ENCODE results near the gene ATP13A2. TPM values are rescaled to one million over a fixed set of nuclear protein-coding genes. Genes with fewer than 3 reads are reported as not detected.
A peak's percentile ranks its signal among the peaks of the same experiment; 100 is the strongest.

Gene ATP13A2
- total RNA-seq, 1 experiment from 2014 or later = 48.4 TPM

- DNase-seq (no peak), ATAC-seq (no peak)
- intact Hi-C loops (cut with micrococcal nuclease) = no loop called here
- CTCF ChIA-PET = no interaction called here
- Histone ChIP-seq H3K9ac (ENCODE audit: low read length) (peak overlapping the region; percentile 82), H3K4me1 (ENCODE audit: insufficient read depth, low read length) (peaks cover 9% of the 10 kb centered on the region), H3K27me3 (ENCODE audit: low read length) (no peaks in the 10 kb centered on the region), H3K27ac (ENCODE audit: low read length) (peak overlapping the region; percentile 43), H4K20me1 (ENCODE audit: low read length) (0 out of 2 replicates have a peak, but pooled peaks cover 5% of the 10 kb centered on the region), H3K79me2 (ENCODE audit: low read length) (peaks cover 54% of the 10 kb centered on the region), H3K4me3 (ENCODE audit: low read length) (peak overlapping the region; percentile 95), H3K36me3 (ENCODE audit: low read depth, low read length) (peaks cover 18% of the 10 kb centered on the region), H3K9me3 (ENCODE audit: low read length) (no peaks in the 10 kb centered on the region), H3K9me2 (replicated peaks; ENCODE audit: low read length) (no peaks in the 10 kb centered on the region), H2AFZ (ENCODE audit: low read length) (peak overlapping the region; percentile 63; the same call in 1 of the 2 replicates), H3K4me2 (ENCODE audit: low read length) (peak overlapping the region; percentile 93), H3F3A (ENCODE audit: low read length, unreplicated experiment) (no peaks in the 10 kb centered on the region)
- POLR2A ChIA-PET (ENCODE audit: unreplicated experiment) = no interaction called here
- BruUV-seq (replicated peaks) = no TSS peak
- TF ChIP-seq EZH2phosphoT487 (IDR thresholded peaks at IDR 0.05; ENCODE audit: borderline replicate concordance, low read length) = no peak
- TF ChIP-seq, protein P1, sequence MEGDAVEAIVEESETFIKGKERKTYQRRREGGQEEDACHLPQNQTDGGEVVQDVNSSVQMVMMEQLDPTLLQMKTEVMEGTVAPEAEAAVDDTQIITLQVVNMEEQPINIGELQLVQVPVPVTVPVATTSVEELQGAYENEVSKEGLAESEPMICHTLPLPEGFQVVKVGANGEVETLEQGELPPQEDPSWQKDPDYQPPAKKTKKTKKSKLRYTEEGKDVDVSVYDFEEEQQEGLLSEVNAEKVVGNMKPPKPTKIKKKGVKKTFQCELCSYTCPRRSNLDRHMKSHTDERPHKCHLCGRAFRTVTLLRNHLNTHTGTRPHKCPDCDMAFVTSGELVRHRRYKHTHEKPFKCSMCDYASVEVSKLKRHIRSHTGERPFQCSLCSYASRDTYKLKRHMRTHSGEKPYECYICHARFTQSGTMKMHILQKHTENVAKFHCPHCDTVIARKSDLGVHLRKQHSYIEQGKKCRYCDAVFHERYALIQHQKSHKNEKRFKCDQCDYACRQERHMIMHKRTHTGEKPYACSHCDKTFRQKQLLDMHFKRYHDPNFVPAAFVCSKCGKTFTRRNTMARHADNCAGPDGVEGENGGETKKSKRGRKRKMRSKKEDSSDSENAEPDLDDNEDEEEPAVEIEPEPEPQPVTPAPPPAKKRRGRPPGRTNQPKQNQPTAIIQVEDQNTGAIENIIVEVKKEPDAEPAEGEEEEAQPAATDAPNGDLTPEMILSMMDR (conservative IDR thresholded peaks at IDR 0.05; ENCODE audit: low read depth, low read length) = no peak
- no peak for TF ChIP-seq EZH2 (IDR thresholded peaks at IDR 0.05; ENCODE audit: low read length, unreplicated experiment)
These were observed 41.5 kb upstream of the ATP13A2 start for GRCh38 chr1:17053086-17053684.

- BruUV-seq (replicated peaks) = no TSS peak
- intact Hi-C loops (cut with micrococcal nuclease) = no loop called here
- H3K27me3 ChIP-seq (ENCODE audit: low read length) = no peaks in the 10 kb centered on the region
- H3K4me2 ChIP-seq (ENCODE audit: low read length) = peak overlapping the region; percentile 93
- no peaks in the 10 kb centered on the region for H3K9me3 ChIP-seq (ENCODE audit: low read length)
- no peak for ATAC-seq
- peak overlapping the region; percentile 95 for H3K4me3 ChIP-seq (ENCODE audit: low read length)
- H2AFZ ChIP-seq (ENCODE audit: low read length) = no peak overlapping the region
- no peak for DNase-seq
- TF ChIP-seq, protein P1 (conservative IDR thresholded peaks at IDR 0.05; ENCODE audit: low read depth, low read length) = no peak
- TF ChIP-seq EZH2phosphoT487 (IDR thresholded peaks at IDR 0.05; ENCODE audit: borderline replicate concordance, low read length) (no peak), EZH2 (IDR thresholded peaks at IDR 0.05; ENCODE audit: low read length, unreplicated experiment) (no peak)
- ChIA-PET POLR2A (ENCODE audit: unreplicated experiment) (no interaction called here), CTCF (no interaction called here)
- peaks cover 18% of the 10 kb centered on the region for H3K36me3 ChIP-seq (ENCODE audit: low read depth, low read length)
- peaks cover 59% of the 10 kb centered on the region for H3K79me2 ChIP-seq (ENCODE audit: low read length)
- H4K20me1 ChIP-seq (ENCODE audit: low read length) = 0 out of 2 replicates have a peak, but pooled peaks cover 5% of the 10 kb centered on the region
- no peaks in the 10 kb centered on the region for H3K9me2 ChIP-seq (replicated peaks; ENCODE audit: low read length)
- peaks cover 9% of the 10 kb centered on the region for H3K4me1 ChIP-seq (ENCODE audit: insufficient read depth, low read length)
- H3K9ac ChIP-seq (ENCODE audit: low read length) = peak overlapping the region; percentile 82
- H3K27ac ChIP-seq (ENCODE audit: low read length) = no peak overlapping the region
- H3F3A ChIP-seq (ENCODE audit: low read length, unreplicated experiment) = no peaks in the 10 kb centered on the region
These were observed 40.9 kb upstream of the ATP13A2 start for GRCh38 chr1:17052641-17053040.

- Histone ChIP-seq H2AFZ (ENCODE audit: low read length) (no peak overlapping the region), H3K27me3 (ENCODE audit: low read length) (no peaks in the 10 kb centered on the region), H3F3A (ENCODE audit: low read length, unreplicated experiment) (no peaks in the 10 kb centered on the region), H3K36me3 (ENCODE audit: low read depth, low read length) (peaks cover 18% of the 10 kb centered on the region), H3K4me3 (ENCODE audit: low read length) (peak overlapping the region; percentile 95), H3K79me2 (ENCODE audit: low read length) (peaks cover 61% of the 10 kb centered on the region), H3K4me2 (ENCODE audit: low read length) (peak overlapping the region; percentile 93), H3K9me2 (replicated peaks; ENCODE audit: low read length) (no peaks in the 10 kb centered on the region), H3K9ac (ENCODE audit: low read length) (no peak overlapping the region), H3K9me3 (ENCODE audit: low read length) (no peaks in the 10 kb centered on the region), H3K4me1 (ENCODE audit: insufficient read depth, low read length) (peaks cover 9% of the 10 kb centered on the region), H3K27ac (ENCODE audit: low read length) (no peak overlapping the region), H4K20me1 (ENCODE audit: low read length) (0 out of 2 replicates have a peak, but pooled peaks cover 5% of the 10 kb centered on the region)
- no TSS peak for BruUV-seq (replicated peaks)
- DNase-seq (no peak), ATAC-seq (no peak)
- CTCF ChIA-PET = no interaction called here
- TF ChIP-seq EZH2 (IDR thresholded peaks at IDR 0.05; ENCODE audit: low read length, unreplicated experiment) = no peak
- TF ChIP-seq, protein P1 (conservative IDR thresholded peaks at IDR 0.05; ENCODE audit: low read depth, low read length) = no peak
- no peak for TF ChIP-seq EZH2phosphoT487 (IDR thresholded peaks at IDR 0.05; ENCODE audit: borderline replicate concordance, low read length)
- intact Hi-C loops (cut with micrococcal nuclease) = no loop called here
- POLR2A ChIA-PET (ENCODE audit: unreplicated experiment) = no interaction called here
These were observed 40.3 kb upstream of the ATP13A2 start for GRCh38 chr1:17052038-17052437.
